ENCODE data around the gene PPP2R2C.

GRCh38 chr4:6415031-6415705 lies 57.2 kb downstream of the PPP2R2C start:
- TF ChIP-seq POLR2AphosphoS5 (IDR thresholded peaks at IDR 0.05; ENCODE audit: low read depth) (no peak), CTCF (IDR thresholded peaks at IDR 0.05; ENCODE audit: insufficient read depth, low read length) (no peak), GABPA (IDR thresholded peaks at IDR 0.05; ENCODE audit: low read depth) (no peak), REST (IDR thresholded peaks at IDR 0.05; ENCODE audit: insufficient replicate concordance, low read depth) (no peak)

Data from HL-60 (cell line).